Measurements from ENCODE around the gene TDRD3. TPM values are rescaled to one million over a fixed set of nuclear protein-coding genes. Genes with fewer than 3 reads are reported as not detected.

TDRD3 gene
- total RNA-seq, 1 donor from 2014 or later: 28.5 TPM

DNA sequence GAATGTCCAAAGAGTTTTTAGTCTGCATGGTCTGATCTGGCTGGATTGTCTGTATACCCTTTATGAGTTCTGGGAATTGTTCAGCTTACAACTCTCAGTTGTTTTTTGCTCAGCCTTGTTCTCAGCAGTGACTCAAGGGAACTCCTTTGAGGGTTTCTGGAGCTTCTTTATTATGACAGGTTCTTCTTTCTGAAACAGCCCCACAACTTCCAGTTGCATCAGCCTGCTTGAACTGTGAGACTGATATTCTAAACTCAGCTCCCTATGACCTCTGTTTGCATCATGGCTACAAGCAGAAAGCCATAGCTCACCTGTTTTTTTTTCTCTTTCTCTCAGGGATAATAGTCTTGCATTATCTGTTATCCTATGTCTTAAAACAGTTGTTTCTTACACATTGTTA, 85.0 kb downstream of the TDRD3 start:
- Mint-ChIP-seq H3K4me3 (ENCODE audit: low read depth) (no peak overlapping the region), H3K36me3 (ENCODE audit: insufficient read depth) (peaks cover 30% of the 10 kb centered on the region), H3K9me3 (ENCODE audit: low read depth) (peaks cover 7% of the 10 kb centered on the region), H3K27ac (no peak overlapping the region), H3K27me3 (no peaks in the 10 kb centered on the region), H3K4me1 (ENCODE audit: low read depth) (no peaks in the 10 kb centered on the region)
- TF ChIP-seq, protein P1, sequence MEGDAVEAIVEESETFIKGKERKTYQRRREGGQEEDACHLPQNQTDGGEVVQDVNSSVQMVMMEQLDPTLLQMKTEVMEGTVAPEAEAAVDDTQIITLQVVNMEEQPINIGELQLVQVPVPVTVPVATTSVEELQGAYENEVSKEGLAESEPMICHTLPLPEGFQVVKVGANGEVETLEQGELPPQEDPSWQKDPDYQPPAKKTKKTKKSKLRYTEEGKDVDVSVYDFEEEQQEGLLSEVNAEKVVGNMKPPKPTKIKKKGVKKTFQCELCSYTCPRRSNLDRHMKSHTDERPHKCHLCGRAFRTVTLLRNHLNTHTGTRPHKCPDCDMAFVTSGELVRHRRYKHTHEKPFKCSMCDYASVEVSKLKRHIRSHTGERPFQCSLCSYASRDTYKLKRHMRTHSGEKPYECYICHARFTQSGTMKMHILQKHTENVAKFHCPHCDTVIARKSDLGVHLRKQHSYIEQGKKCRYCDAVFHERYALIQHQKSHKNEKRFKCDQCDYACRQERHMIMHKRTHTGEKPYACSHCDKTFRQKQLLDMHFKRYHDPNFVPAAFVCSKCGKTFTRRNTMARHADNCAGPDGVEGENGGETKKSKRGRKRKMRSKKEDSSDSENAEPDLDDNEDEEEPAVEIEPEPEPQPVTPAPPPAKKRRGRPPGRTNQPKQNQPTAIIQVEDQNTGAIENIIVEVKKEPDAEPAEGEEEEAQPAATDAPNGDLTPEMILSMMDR (IDR thresholded peaks at IDR 0.05; ENCODE audit: unreplicated experiment): no peak
- DNase-seq (ENCODE audit: low spot score, unreplicated experiment): no peak

DNA sequence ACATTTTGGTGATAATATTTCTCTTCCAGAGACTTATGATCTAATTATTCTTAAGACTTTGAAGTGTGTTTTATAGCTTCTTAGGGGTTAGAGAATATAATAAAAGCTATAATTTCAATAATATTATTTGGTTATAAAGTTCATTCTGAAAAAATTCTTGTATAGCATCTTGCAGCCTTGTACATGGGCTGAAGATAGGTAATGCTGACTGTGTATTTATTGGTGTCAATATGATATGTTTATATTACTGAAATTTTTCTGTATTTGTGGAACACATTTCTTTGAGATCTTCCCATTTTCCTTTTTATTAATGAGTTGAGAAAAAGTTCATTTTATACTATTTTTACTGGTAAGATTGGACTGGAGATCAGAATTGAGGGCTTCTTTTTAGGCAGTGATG, 87.8 kb downstream of the TDRD3 start:
- H3K4me1 Mint-ChIP-seq (ENCODE audit: low read depth): no peaks in the 10 kb centered on the region
- TF ChIP-seq, protein P1 (IDR thresholded peaks at IDR 0.05; ENCODE audit: unreplicated experiment): no peak
- no peak overlapping the region for H3K4me3 Mint-ChIP-seq (ENCODE audit: low read depth)
- DNase-seq (ENCODE audit: low spot score, unreplicated experiment): no peak
- peaks cover 14% of the 10 kb centered on the region for H3K9me3 Mint-ChIP-seq (ENCODE audit: low read depth)
- no peak overlapping the region for H3K27ac Mint-ChIP-seq
- peaks cover 29% of the 10 kb centered on the region for H3K36me3 Mint-ChIP-seq (ENCODE audit: insufficient read depth)
- no peaks in the 10 kb centered on the region for H3K27me3 Mint-ChIP-seq

DNA sequence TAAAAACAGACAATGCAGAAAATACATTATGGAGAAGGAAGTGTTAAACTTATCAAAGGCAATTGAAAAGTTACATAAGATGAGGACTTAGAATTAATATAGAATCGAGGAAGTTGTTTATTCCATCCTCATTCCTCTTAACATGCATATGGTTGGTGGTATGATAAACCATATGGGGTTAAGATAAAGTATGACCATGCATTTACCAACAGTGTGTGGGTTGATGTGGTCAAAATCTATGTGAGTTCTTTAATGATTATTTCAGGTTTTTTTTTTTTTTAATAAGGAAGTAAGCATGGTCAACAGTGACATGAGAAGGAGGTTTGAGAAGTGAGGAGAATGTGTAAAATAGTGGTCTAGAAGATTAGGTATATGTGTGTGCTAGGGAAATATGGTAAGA, 94.5 kb downstream of the TDRD3 start:
- no peaks in the 10 kb centered on the region for H3K4me1 Mint-ChIP-seq (ENCODE audit: low read depth)
- DNase-seq (ENCODE audit: low spot score, unreplicated experiment): no peak
- H3K36me3 Mint-ChIP-seq (ENCODE audit: insufficient read depth): peaks cover 45% of the 10 kb centered on the region
- H3K9me3 Mint-ChIP-seq (ENCODE audit: low read depth): peaks cover 20% of the 10 kb centered on the region
- H3K4me3 Mint-ChIP-seq (ENCODE audit: low read depth): no peak overlapping the region
- no peak overlapping the region for H3K27ac Mint-ChIP-seq
- no peaks in the 10 kb centered on the region for H3K27me3 Mint-ChIP-seq
- TF ChIP-seq, protein P1 (IDR thresholded peaks at IDR 0.05; ENCODE audit: unreplicated experiment): no peak

DNA sequence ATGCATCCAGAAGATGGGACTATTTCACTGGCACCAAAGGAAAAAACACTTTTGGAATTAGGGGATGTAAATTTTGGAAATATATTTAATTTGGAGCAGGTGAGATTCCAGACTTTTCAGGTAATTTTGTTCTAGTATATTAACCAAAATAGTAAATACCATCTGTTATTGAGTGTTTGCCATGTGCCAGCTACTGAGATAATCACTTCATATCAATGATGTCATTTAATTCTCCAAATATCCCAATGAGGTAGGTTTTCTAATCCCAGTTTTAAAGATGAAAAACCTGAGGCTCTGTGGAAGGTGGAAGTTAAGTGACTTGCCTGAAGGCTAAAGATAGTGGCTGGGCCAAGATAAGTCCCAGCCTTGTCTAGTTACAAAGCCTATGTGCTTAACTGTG, 95.2 kb downstream of the TDRD3 start:
- no peak overlapping the region for H3K4me3 Mint-ChIP-seq (ENCODE audit: low read depth)
- DNase-seq (ENCODE audit: low spot score, unreplicated experiment): no peak

DNA sequence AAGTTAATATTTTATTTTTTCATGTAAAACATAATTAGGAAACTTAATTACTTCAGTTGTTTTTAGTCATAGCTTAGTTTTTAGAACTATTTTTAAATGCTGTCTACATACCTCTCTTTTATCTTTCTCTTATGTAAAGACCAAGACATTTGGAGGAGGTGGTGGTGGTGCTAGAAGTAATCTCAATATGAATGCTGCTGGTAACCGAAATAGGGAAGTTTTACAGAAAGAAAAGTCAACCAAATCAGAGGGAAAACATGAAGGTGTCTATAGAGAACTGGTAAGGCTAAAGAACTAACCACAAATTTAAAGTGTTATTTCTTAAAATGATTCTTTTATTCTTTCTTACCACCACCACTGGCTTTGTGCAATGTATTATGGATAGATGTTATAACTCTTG, 97.3 kb downstream of the TDRD3 start:
- no peak for DNase-seq (ENCODE audit: low spot score, unreplicated experiment)
- peaks cover 49% of the 10 kb centered on the region for H3K36me3 Mint-ChIP-seq (ENCODE audit: insufficient read depth)
- no peaks in the 10 kb centered on the region for H3K27me3 Mint-ChIP-seq
- TF ChIP-seq, protein P1 (IDR thresholded peaks at IDR 0.05; ENCODE audit: unreplicated experiment): no peak
- H3K9me3 Mint-ChIP-seq (ENCODE audit: low read depth): peaks cover 10% of the 10 kb centered on the region
- H3K27ac Mint-ChIP-seq: no peak overlapping the region
- H3K4me1 Mint-ChIP-seq (ENCODE audit: low read depth): no peaks in the 10 kb centered on the region
- H3K4me3 Mint-ChIP-seq (ENCODE audit: low read depth): no peak overlapping the region

More for the DNA sequence above, 95.2 kb downstream of the TDRD3 start:
- TF ChIP-seq, protein P1 (IDR thresholded peaks at IDR 0.05; ENCODE audit: unreplicated experiment): no peak
- Mint-ChIP-seq H3K27ac (no peak overlapping the region), H3K9me3 (ENCODE audit: low read depth) (peaks cover 21% of the 10 kb centered on the region), H3K36me3 (ENCODE audit: insufficient read depth) (peaks cover 47% of the 10 kb centered on the region), H3K27me3 (no peaks in the 10 kb centered on the region), H3K4me1 (ENCODE audit: low read depth) (no peaks in the 10 kb centered on the region)
